PFSK-1 (cell line): Measurements from ENCODE around the gene ADD1.

Experiments
- SIN3A ChIP-seq: IDR thresholded peaks from 2 replicates; pipeline ENCODE4 v1.6.1; 2012; ENCODE audit warnings: mild to moderate bottlenecking, low read length, moderate library complexity, borderline replicate concordance; ENCODE audit not compliant: insufficient read depth
- TAF1 ChIP-seq: IDR thresholded peaks from 2 replicates; pipeline ENCODE4 v1.6.1; 2012; ENCODE audit warnings: low read length, control low read depth, borderline replicate concordance; ENCODE audit not compliant: insufficient read depth
- TF ChIP-seq, protein P1 (sequence below), 2 experiments: IDR thresholded peaks; 2 replicates each; pipeline versions ENCODE4 v1.6.1 to v1.8.0; 2011 to 2012; ENCODE audit warnings: low read depth in 2 of 2, low read length in 2 of 2, control low read depth in 1 of 2, inconsistent platforms in 1 of 2, mild to moderate bottlenecking in 1 of 2, moderate library complexity in 1 of 2; ENCODE audit not compliant: insufficient read depth in 1 of 2

DNA sequence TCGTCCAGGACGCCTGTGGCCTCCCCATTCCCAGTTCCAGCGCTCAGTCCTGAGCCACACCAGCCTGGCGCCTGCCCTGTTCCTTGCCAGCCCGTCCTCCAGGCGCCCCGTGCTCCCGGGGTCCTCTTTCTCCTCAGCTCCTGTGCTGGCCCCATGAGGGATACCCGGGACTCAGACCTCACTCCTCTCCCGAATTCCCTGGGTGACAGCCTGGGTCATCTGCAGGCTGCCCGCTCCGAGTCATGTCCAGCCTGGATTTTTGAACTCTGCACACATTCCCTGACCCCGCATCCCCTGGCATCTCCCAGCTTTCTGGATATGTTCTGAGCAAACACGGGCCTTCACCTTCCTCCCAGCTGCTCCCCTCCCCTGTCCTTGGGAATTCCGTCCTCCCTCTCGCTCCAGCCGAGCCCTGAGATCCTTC, 14.9 kb upstream of the ADD1 start:
- TF ChIP-seq, protein P1, sequence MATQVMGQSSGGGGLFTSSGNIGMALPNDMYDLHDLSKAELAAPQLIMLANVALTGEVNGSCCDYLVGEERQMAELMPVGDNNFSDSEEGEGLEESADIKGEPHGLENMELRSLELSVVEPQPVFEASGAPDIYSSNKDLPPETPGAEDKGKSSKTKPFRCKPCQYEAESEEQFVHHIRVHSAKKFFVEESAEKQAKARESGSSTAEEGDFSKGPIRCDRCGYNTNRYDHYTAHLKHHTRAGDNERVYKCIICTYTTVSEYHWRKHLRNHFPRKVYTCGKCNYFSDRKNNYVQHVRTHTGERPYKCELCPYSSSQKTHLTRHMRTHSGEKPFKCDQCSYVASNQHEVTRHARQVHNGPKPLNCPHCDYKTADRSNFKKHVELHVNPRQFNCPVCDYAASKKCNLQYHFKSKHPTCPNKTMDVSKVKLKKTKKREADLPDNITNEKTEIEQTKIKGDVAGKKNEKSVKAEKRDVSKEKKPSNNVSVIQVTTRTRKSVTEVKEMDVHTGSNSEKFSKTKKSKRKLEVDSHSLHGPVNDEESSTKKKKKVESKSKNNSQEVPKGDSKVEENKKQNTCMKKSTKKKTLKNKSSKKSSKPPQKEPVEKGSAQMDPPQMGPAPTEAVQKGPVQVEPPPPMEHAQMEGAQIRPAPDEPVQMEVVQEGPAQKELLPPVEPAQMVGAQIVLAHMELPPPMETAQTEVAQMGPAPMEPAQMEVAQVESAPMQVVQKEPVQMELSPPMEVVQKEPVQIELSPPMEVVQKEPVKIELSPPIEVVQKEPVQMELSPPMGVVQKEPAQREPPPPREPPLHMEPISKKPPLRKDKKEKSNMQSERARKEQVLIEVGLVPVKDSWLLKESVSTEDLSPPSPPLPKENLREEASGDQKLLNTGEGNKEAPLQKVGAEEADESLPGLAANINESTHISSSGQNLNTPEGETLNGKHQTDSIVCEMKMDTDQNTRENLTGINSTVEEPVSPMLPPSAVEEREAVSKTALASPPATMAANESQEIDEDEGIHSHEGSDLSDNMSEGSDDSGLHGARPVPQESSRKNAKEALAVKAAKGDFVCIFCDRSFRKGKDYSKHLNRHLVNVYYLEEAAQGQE (IDR thresholded peaks at IDR 0.05; ENCODE audit: insufficient read depth in 1 of 2, low read depth in 2 of 2, low read length in 2 of 2): no peak
- TF ChIP-seq TAF1: no peak
- no peak for TF ChIP-seq SIN3A
